Neural cell (in vitro differentiated cells): ENCODE data around the gene C2CD2.

Experiments
- POLR2AphosphoS5 ChIP-seq: IDR thresholded peaks from 2 replicates; pipeline ENCODE4 v1.6.1; 2012
- RAD21 ChIP-seq: fragments of 450-650 bp; conservative IDR thresholded peaks from 2 replicates; pipeline ENCODE4 v1.6.1; 2014; ENCODE audit warnings: antibody characterized with exemption, mild to moderate bottlenecking, moderate library complexity
- SMC3 ChIP-seq: fragments of 450-650 bp; conservative IDR thresholded peaks from 2 replicates; pipeline ENCODE4 v1.6.1; 2014; ENCODE audit warnings: antibody characterized with exemption, mild to moderate bottlenecking, moderate library complexity; ENCODE audit not compliant: poor library complexity
- TF ChIP-seq, protein P1 (sequence below): fragments of 450-650 bp; IDR thresholded peaks from 2 replicates; pipeline ENCODE4 v1.5.1; 2014; ENCODE audit warnings: antibody characterized with exemption, mild to moderate bottlenecking, moderate library complexity; ENCODE audit not compliant: poor library complexity, severe bottlenecking

DNA sequence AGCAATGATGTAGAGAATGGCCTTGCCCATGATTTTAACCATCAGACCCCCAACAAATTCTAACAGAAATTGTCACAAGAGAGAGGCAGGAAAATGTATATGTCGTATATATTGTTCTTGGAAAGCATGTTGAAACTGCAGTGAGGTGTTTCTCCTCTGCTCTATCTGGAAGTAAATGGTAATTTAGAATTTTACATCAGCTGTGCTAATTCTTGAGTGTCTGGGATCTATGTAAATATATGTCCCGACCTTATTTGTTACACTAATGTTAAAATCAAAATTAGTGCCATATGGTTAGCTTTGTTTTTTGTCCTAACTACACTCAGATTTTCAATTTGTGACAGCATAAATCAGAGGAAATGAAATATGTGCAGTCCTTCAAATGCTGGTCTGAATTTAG is 35.9 kb upstream of the C2CD2 start:
- TF ChIP-seq, protein P1, sequence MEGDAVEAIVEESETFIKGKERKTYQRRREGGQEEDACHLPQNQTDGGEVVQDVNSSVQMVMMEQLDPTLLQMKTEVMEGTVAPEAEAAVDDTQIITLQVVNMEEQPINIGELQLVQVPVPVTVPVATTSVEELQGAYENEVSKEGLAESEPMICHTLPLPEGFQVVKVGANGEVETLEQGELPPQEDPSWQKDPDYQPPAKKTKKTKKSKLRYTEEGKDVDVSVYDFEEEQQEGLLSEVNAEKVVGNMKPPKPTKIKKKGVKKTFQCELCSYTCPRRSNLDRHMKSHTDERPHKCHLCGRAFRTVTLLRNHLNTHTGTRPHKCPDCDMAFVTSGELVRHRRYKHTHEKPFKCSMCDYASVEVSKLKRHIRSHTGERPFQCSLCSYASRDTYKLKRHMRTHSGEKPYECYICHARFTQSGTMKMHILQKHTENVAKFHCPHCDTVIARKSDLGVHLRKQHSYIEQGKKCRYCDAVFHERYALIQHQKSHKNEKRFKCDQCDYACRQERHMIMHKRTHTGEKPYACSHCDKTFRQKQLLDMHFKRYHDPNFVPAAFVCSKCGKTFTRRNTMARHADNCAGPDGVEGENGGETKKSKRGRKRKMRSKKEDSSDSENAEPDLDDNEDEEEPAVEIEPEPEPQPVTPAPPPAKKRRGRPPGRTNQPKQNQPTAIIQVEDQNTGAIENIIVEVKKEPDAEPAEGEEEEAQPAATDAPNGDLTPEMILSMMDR, result no peak
- no peak for TF ChIP-seq SMC3
- no peak for TF ChIP-seq RAD21
- TF ChIP-seq POLR2AphosphoS5, result no peak
